ENCODE data around the gene PRR19.
A peak's percentile ranks its signal among the peaks of the same experiment; 100 is the strongest.

Gene PRR19

GRCh38 chr19:42355896-42356295, 54.0 kb downstream of the PRR19 start:
- Histone ChIP-seq H3K4me3 (no peak overlapping the region), H3K4me2 (no peak overlapping the region), H3K9me3 (no peaks in the 10 kb centered on the region), H3K27ac (no peak overlapping the region), H3K9ac (no peak overlapping the region), H3K4me1 (peaks cover 17% of the 10 kb centered on the region), H4K20me1 (no peaks in the 10 kb centered on the region), H3K27me3 (no peaks in the 10 kb centered on the region), H3K36me3 (peaks cover 72% of the 10 kb centered on the region)
- no peak for TF ChIP-seq Cebpa-rat (IDR thresholded peaks at IDR 0.05)

GRCh38 chr19:42356686-42357085, 54.8 kb downstream of the PRR19 start:
- H3K9me3 ChIP-seq: no peaks in the 10 kb centered on the region
- no peak overlapping the region for H3K27ac ChIP-seq
- H3K9ac ChIP-seq: no peak overlapping the region
- H3K4me1 ChIP-seq: peaks cover 17% of the 10 kb centered on the region
- H3K27me3 ChIP-seq: no peaks in the 10 kb centered on the region
- H3K36me3 ChIP-seq: peaks cover 71% of the 10 kb centered on the region
- H4K20me1 ChIP-seq: no peaks in the 10 kb centered on the region
- H3K4me3 ChIP-seq: no peak overlapping the region
- no peak for TF ChIP-seq Cebpa-rat (IDR thresholded peaks at IDR 0.05)
- no peak overlapping the region for H3K4me2 ChIP-seq

- Histone ChIP-seq H3K4me1 (peaks cover 14% of the 10 kb centered on the region), H4K20me1 (no peaks in the 10 kb centered on the region), H3K36me3 (peaks cover 72% of the 10 kb centered on the region), H3K9me3 (no peaks in the 10 kb centered on the region), H3K27ac (peak overlapping the region; percentile 18; the same call in 1 of the 2 replicates), H3K4me3 (no peak overlapping the region), H3K9ac (no peak overlapping the region), H3K27me3 (no peaks in the 10 kb centered on the region), H3K4me2 (no peak overlapping the region)
- TF ChIP-seq Cebpa-rat (IDR thresholded peaks at IDR 0.05): no peak
Observed at GRCh38 chr19:42357290-42357689, 55.4 kb downstream of the PRR19 start.

All from BLaER1 (cell line).